ENCODE results near the gene TNFAIP8.
"Not testable (repeated sequence)": the region's sequence is repeated elsewhere in the genome, so short reads cannot be mapped to it uniquely, and the experiment has no call there.

DNA sequence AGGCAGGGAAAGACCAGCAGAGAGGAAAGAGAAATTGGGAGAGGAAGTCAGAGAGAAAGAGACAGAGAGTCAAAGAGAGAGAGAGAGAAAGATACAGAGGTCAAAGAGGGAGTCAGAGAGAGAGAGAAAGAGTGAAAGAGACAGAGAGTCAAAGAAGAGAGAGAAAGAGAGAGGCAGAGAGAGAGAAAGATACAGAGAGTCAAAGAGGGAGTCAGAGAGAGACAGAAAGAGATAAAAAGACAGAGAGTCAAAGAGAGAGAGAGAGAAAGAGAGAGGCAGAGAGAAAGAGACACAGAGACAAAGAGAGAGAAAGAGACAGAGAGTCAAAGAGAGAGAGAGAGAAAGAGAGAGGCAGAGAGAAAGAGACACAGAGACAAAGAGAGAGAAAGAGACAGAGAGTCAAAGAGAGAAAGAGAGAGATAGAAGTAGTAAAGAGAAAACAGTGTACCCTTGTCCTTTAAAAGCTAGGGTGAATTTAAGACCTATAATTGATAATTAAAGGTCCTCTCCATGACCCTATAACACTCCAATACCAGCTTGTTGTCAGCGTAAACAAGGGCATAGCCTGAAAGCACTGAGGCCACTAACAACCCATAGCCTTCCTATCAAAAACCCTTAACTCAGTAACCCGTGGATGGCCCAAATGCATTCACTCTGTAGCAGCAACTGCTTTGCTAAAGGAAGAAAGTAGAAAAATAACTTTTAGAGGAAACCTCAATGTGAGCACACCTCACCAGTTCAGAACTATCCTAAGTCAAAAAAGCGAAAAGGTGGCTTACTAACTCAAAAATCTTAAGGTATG lies 82.2 kb downstream of the TNFAIP8 start:
- TF ChIP-seq, protein P1, sequence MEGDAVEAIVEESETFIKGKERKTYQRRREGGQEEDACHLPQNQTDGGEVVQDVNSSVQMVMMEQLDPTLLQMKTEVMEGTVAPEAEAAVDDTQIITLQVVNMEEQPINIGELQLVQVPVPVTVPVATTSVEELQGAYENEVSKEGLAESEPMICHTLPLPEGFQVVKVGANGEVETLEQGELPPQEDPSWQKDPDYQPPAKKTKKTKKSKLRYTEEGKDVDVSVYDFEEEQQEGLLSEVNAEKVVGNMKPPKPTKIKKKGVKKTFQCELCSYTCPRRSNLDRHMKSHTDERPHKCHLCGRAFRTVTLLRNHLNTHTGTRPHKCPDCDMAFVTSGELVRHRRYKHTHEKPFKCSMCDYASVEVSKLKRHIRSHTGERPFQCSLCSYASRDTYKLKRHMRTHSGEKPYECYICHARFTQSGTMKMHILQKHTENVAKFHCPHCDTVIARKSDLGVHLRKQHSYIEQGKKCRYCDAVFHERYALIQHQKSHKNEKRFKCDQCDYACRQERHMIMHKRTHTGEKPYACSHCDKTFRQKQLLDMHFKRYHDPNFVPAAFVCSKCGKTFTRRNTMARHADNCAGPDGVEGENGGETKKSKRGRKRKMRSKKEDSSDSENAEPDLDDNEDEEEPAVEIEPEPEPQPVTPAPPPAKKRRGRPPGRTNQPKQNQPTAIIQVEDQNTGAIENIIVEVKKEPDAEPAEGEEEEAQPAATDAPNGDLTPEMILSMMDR (IDR thresholded peaks at IDR 0.05; ENCODE audit: low read depth, low read length), result not testable (repeated sequence)
- not testable (repeated sequence) for TF ChIP-seq EZH2phosphoT487 (IDR thresholded peaks at IDR 0.05; ENCODE audit: low read depth)

Data from OCI-LY3 (cell line).